ENCODE measurements around the gene RBM20.

Gene RBM20

DNA sequence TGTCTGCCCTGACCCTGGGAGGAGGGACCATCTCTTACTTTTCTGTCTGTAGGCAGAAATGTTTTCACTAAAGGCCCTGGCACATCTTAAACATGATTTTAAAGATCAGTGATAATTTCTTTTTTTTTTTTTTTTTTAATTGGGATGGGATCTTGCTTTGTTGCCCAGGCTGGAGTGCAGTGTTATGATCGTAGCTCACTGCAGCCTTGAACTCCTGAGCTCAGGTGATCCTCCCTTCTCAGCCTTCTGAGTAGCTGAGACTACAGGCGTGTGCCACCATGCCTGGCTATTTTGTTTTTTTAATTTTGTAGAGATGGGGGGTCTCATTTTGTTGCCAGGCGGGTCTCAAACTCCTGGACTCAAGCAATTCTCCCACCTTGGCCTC is 65.3 kb downstream of the RBM20 start:
- ChIA-PET POLR2A (no interaction called here), CTCF (interaction anchor here (1.2 kb wide), 1 partner anchor 22 kb away, joined by 4 read pairs; no protein-coding TSS in a partner anchor)
- H3K4me1 ChIP-seq (ENCODE audit: control extremely low read depth in 1 of 4, control insufficient read depth in 4 of 4, insufficient read depth in 4 of 4, low read length in 3 of 4): no peaks in the 10 kb centered on the region
- no peaks in the 10 kb centered on the region for H3K27me3 ChIP-seq (replicated peaks in 2 of 5; ENCODE audit: control insufficient read depth in 4 of 5, insufficient read depth in 5 of 5, low read length in 4 of 5)
- WGBS (ENCODE audit: insufficient coverage): 100% methylated on average over 1 of the region's 3 CpGs
- no peak for DNase-seq
- no peak overlapping the region for H3K4me3 ChIP-seq (ENCODE audit: control insufficient read depth in 1 of 7, extremely low read depth in 1 of 7, insufficient read depth in 4 of 7, low read depth in 2 of 7, low read length in 6 of 7)
- no peak overlapping the region for H3K27ac ChIP-seq (ENCODE audit: insufficient read depth in 1 of 2, low read depth in 1 of 2, low read length in 2 of 2, poor library complexity in 1 of 2, severe bottlenecking in 2 of 2)
- no peaks in the 10 kb centered on the region for H3K9me3 ChIP-seq (ENCODE audit: control extremely low read depth in 1 of 5, control insufficient read depth in 4 of 5, insufficient read depth in 2 of 5, low read depth in 1 of 5, low read length in 4 of 5)
- H3K36me3 ChIP-seq (ENCODE audit: control insufficient read depth in 4 of 4, insufficient read depth in 4 of 4, low read length in 3 of 4): no peaks in the 10 kb centered on the region

DNA sequence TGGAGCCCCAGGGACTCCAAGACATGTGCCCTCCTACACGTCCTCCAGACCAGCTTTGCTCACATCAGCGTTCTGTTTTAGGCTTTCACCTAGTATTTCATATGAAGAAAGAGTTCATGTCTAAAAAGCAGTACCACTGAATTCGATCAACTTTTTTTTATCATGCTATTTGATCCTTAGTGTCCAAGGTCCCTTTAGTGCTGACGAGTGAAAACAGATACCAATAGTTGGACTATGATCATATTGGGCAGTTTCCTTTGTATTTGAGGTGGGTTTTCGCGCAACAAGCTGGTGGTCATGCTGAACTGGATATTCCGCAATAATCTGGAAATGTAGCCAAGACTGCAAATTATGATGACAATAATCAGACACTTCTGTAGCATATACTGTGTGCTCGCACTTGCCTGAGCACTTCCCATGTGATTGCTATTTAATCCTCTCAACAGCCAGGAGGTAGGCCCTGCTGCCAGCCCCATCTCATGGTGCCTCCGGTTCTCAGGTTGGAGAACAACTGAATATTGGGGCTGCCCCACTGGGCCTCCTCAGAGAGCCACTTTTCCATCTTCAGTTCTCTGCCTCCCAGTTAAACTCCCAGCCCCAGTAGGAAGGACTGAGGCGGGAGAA is 65.9 kb downstream of the RBM20 start:
- no peaks in the 10 kb centered on the region for H3K4me1 ChIP-seq (ENCODE audit: control extremely low read depth in 1 of 4, control insufficient read depth in 4 of 4, insufficient read depth in 4 of 4, low read length in 3 of 4)
- H3K27me3 ChIP-seq (replicated peaks in 2 of 5; ENCODE audit: control insufficient read depth in 4 of 5, insufficient read depth in 5 of 5, low read length in 4 of 5): no peaks in the 10 kb centered on the region
- ChIA-PET POLR2A (no interaction called here), CTCF (no interaction called here)
- no peak overlapping the region for H3K27ac ChIP-seq (ENCODE audit: insufficient read depth in 1 of 2, low read depth in 1 of 2, low read length in 2 of 2, poor library complexity in 1 of 2, severe bottlenecking in 2 of 2)
- H3K9me3 ChIP-seq (ENCODE audit: control extremely low read depth in 1 of 5, control insufficient read depth in 4 of 5, insufficient read depth in 2 of 5, low read depth in 1 of 5, low read length in 4 of 5): no peaks in the 10 kb centered on the region
- no peaks in the 10 kb centered on the region for H3K36me3 ChIP-seq (ENCODE audit: control insufficient read depth in 4 of 4, insufficient read depth in 4 of 4, low read length in 3 of 4)
- H3K4me3 ChIP-seq (ENCODE audit: control insufficient read depth in 1 of 7, extremely low read depth in 1 of 7, insufficient read depth in 4 of 7, low read depth in 2 of 7, low read length in 6 of 7): no peak overlapping the region
- DNase-seq: no peak
- WGBS (ENCODE audit: insufficient coverage): over 99% methylated on average over 7 of the region's 10 CpGs

DNA sequence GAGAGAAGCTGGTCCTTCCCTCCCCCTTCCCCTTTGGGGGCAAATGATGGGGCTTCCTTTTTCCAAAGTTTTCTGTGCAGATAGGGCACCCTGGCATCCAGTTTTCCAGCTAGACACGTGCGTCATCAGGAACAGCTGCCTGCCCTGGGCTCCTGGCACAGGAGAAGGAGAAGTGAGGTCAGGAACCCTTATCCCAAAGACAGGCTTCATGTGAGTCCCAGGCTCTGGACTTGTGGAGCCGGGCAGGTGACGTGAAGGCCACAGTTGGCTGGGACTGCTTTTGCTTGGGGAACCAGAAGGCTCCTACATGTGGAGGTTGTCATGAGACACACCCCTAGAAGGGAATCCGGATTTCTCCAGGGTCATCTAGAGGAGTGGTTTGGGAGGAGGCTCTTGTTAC is 66.5 kb downstream of the RBM20 start:
- WGBS (ENCODE audit: insufficient coverage): 100% methylated on average over 1 of the region's 5 CpGs
- H3K4me1 ChIP-seq (ENCODE audit: control extremely low read depth in 1 of 4, control insufficient read depth in 4 of 4, insufficient read depth in 4 of 4, low read length in 3 of 4): no peaks in the 10 kb centered on the region
- ChIA-PET CTCF (interaction anchor here (1.0 kb wide), 1 partner anchor 9 kb away, joined by 4 read pairs; no protein-coding TSS in a partner anchor), POLR2A (no interaction called here)
- no peak overlapping the region for H3K27ac ChIP-seq (ENCODE audit: insufficient read depth in 1 of 2, low read depth in 1 of 2, low read length in 2 of 2, poor library complexity in 1 of 2, severe bottlenecking in 2 of 2)
- no peaks in the 10 kb centered on the region for H3K36me3 ChIP-seq (ENCODE audit: control insufficient read depth in 4 of 4, insufficient read depth in 4 of 4, low read length in 3 of 4)
- H3K4me3 ChIP-seq (ENCODE audit: control insufficient read depth in 1 of 7, extremely low read depth in 1 of 7, insufficient read depth in 4 of 7, low read depth in 2 of 7, low read length in 6 of 7): no peak overlapping the region
- DNase-seq: no peak
- no peaks in the 10 kb centered on the region for H3K27me3 ChIP-seq (replicated peaks in 2 of 5; ENCODE audit: control insufficient read depth in 4 of 5, insufficient read depth in 5 of 5, low read length in 4 of 5)
- no peaks in the 10 kb centered on the region for H3K9me3 ChIP-seq (ENCODE audit: control extremely low read depth in 1 of 5, control insufficient read depth in 4 of 5, insufficient read depth in 2 of 5, low read depth in 1 of 5, low read length in 4 of 5)

DNA sequence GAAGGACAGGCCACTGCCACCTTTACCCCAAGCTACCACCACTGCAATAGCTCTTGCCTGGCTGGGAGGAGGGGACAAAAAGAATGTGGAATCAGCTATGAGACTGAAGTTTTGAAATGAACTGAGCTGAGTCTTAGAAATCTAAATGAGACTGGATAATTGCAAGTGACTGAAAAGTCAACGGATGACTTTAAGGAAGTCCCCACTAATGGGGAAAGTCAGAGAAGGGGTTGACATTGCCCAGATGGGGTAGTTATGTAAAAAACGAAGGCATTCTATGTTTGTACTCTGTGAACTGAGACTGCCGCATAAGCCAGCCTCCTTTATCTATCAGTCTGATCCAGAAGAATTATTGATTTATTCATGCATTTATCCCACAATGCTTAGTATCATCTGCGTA is 67.2 kb downstream of the RBM20 start:
- Histone ChIP-seq H3K36me3 (ENCODE audit: control insufficient read depth in 4 of 4, insufficient read depth in 4 of 4, low read length in 3 of 4) (no peaks in the 10 kb centered on the region), H3K27me3 (replicated peaks in 2 of 5; ENCODE audit: control insufficient read depth in 4 of 5, insufficient read depth in 5 of 5, low read length in 4 of 5) (no peaks in the 10 kb centered on the region), H3K27ac (ENCODE audit: insufficient read depth in 1 of 2, low read depth in 1 of 2, low read length in 2 of 2, poor library complexity in 1 of 2, severe bottlenecking in 2 of 2) (no peak overlapping the region), H3K4me1 (ENCODE audit: control extremely low read depth in 1 of 4, control insufficient read depth in 4 of 4, insufficient read depth in 4 of 4, low read length in 3 of 4) (no peaks in the 10 kb centered on the region), H3K9me3 (ENCODE audit: control extremely low read depth in 1 of 5, control insufficient read depth in 4 of 5, insufficient read depth in 2 of 5, low read depth in 1 of 5, low read length in 4 of 5) (no peaks in the 10 kb centered on the region), H3K4me3 (ENCODE audit: control insufficient read depth in 1 of 7, extremely low read depth in 1 of 7, insufficient read depth in 4 of 7, low read depth in 2 of 7, low read length in 6 of 7) (no peak overlapping the region)
- DNase-seq: no peak
- 100% methylated on average over 2 of the region's 4 CpGs for WGBS (ENCODE audit: insufficient coverage)
- POLR2A ChIA-PET: no interaction called here
- CTCF ChIA-PET: interaction anchor here (1.0 kb wide), 1 partner anchor 9 kb away, joined by 4 read pairs; no protein-coding TSS in a partner anchor

DNA sequence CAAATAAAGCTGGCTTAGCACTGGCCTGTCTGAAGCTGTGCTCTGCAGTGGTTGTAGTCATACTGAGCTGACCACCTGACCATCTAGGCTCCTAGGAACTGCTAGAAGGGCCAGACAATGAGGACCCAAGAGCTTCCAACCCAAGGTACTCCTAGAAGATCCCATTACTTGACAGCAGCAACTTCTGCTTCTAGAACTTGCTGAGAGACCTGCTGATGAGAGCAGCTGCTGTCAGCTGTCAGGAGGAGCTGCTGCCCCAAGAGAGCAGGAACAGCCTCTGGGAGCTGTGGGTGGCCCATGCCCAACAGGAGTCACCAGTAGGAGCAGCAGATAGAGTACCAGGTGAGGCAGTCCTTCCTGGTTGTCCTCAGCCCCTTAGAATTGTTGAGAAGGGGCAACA is 70.2 kb downstream of the RBM20 start:
- ChIA-PET POLR2A (no interaction called here), CTCF (interaction anchor here (0.9 to 1.2 kb wide), 3 partner anchors 8 to 118 kb away, joined by 3 to 4 read pairs (median 3); no protein-coding TSS in a partner anchor)
- Histone ChIP-seq H3K36me3 (ENCODE audit: control insufficient read depth in 4 of 4, insufficient read depth in 4 of 4, low read length in 3 of 4) (no peaks in the 10 kb centered on the region), H3K27ac (ENCODE audit: insufficient read depth in 1 of 2, low read depth in 1 of 2, low read length in 2 of 2, poor library complexity in 1 of 2, severe bottlenecking in 2 of 2) (no peak overlapping the region), H3K4me3 (ENCODE audit: control insufficient read depth in 1 of 7, extremely low read depth in 1 of 7, insufficient read depth in 4 of 7, low read depth in 2 of 7, low read length in 6 of 7) (no peak overlapping the region), H3K4me1 (ENCODE audit: control extremely low read depth in 1 of 4, control insufficient read depth in 4 of 4, insufficient read depth in 4 of 4, low read length in 3 of 4) (peaks cover 0 to 13% (median 6%) of the 10 kb centered on the region in 4 experiments), H3K27me3 (replicated peaks in 2 of 5; ENCODE audit: control insufficient read depth in 4 of 5, insufficient read depth in 5 of 5, low read length in 4 of 5) (no peaks in the 10 kb centered on the region), H3K9me3 (ENCODE audit: control extremely low read depth in 1 of 5, control insufficient read depth in 4 of 5, insufficient read depth in 2 of 5, low read depth in 1 of 5, low read length in 4 of 5) (no peaks in the 10 kb centered on the region)
- no peak for DNase-seq

DNA sequence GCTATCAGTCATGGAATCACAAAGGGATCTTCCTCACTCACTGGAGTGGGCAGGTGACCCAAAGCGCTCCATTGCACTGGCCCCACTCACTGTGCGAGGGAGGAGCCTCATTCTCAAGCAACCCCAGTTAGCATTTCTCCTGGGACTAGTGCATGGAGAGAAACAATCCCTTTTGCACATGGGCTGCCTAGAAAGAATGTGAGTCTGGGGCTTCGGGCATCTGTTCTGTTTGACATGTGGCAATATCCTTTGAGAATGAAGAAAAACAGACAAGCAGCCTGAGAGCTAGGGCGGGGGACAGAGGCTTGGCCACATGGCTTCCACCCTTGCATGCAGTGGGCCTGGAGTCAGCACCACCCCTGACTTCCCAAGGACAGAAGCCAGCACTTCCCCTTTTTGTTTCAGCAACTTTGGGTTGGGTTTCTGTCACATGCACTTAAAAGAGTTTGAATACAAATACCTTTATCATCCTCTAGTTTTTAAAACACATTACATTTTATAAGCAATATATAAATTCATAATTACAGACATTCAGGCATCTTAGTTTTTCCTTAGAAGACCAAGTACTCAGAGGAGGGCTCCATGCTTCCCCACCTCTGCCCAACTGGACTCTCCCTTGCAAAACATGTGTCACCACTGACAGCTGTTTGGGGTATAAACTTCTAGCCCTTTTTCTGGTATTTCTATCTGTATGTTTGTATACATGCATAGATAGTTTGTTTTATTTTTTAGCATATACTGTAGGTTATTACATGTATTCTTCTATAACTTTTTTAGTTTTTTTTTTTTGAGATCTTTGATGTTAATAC is 73.8 kb downstream of the RBM20 start:
- Histone ChIP-seq H3K27ac (ENCODE audit: insufficient read depth in 1 of 2, low read depth in 1 of 2, low read length in 2 of 2, poor library complexity in 1 of 2, severe bottlenecking in 2 of 2) (no peak overlapping the region), H3K9me3 (ENCODE audit: control extremely low read depth in 1 of 5, control insufficient read depth in 4 of 5, insufficient read depth in 2 of 5, low read depth in 1 of 5, low read length in 4 of 5) (no peaks in the 10 kb centered on the region), H3K4me3 (ENCODE audit: control insufficient read depth in 1 of 7, extremely low read depth in 1 of 7, insufficient read depth in 4 of 7, low read depth in 2 of 7, low read length in 6 of 7) (no peak overlapping the region), H3K4me1 (ENCODE audit: control extremely low read depth in 1 of 4, control insufficient read depth in 4 of 4, insufficient read depth in 4 of 4, low read length in 3 of 4) (peaks cover 0 to 13% (median 6%) of the 10 kb centered on the region in 4 experiments), H3K36me3 (ENCODE audit: control insufficient read depth in 4 of 4, insufficient read depth in 4 of 4, low read length in 3 of 4) (no peaks in the 10 kb centered on the region), H3K27me3 (replicated peaks in 2 of 5; ENCODE audit: control insufficient read depth in 4 of 5, insufficient read depth in 5 of 5, low read length in 4 of 5) (no peaks in the 10 kb centered on the region)
- WGBS (ENCODE audit: insufficient coverage): 47% methylated on average over 4 of the region's 4 CpGs
- peak; percentile 43 to 91 (median 89) for DNase-seq
- ChIA-PET CTCF (interaction anchor here (0.7 kb wide), 1 partner anchor 407 kb away, joined by 3 read pairs; no protein-coding TSS in a partner anchor), POLR2A (no interaction called here)

DNA sequence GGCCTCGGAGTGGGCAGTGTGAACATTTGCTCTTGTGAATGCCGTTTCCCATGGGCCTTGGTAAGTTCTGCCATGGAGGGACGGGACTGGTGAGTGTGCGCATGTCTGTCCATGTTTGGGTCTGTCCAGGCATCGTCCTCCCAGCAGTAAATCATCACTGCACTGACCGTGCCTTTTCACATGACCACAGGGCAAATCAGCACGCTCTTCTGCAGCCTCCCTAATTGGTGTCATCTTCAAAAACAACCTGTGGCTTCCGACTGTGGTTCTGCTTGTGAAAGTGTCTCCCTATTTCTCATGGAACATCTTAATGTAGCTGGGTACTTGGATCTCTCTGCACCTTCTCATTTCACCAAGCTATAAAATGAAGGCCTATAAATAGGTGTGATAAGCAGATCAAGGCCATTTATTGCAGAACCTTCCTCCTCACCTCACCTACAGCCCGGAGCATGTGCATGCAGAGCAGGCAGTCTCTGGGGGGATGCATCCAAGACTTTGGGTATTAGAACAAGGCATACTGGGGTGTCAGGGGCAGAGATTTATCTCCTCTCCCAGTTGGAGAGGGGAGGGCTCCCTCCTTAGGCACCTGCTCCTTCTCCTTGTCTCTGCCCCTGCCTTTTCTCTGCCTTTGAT is 77.4 kb downstream of the RBM20 start:
- no peak overlapping the region for H3K27ac ChIP-seq (ENCODE audit: insufficient read depth in 1 of 2, low read depth in 1 of 2, low read length in 2 of 2, poor library complexity in 1 of 2, severe bottlenecking in 2 of 2)
- POLR2A ChIA-PET: no interaction called here
- H3K4me1 ChIP-seq (ENCODE audit: control extremely low read depth in 1 of 4, control insufficient read depth in 4 of 4, insufficient read depth in 4 of 4, low read length in 3 of 4): peaks cover 4 to 13% (median 6%) of the 10 kb centered on the region in 4 experiments
- no peaks in the 10 kb centered on the region for H3K36me3 ChIP-seq (ENCODE audit: control insufficient read depth in 4 of 4, insufficient read depth in 4 of 4, low read length in 3 of 4)
- no peaks in the 10 kb centered on the region for H3K27me3 ChIP-seq (replicated peaks in 2 of 5; ENCODE audit: control insufficient read depth in 4 of 5, insufficient read depth in 5 of 5, low read length in 4 of 5)
- WGBS (ENCODE audit: insufficient coverage): 97% methylated on average over 6 of the region's 9 CpGs
- H3K9me3 ChIP-seq (ENCODE audit: control extremely low read depth in 1 of 5, control insufficient read depth in 4 of 5, insufficient read depth in 2 of 5, low read depth in 1 of 5, low read length in 4 of 5): no peaks in the 10 kb centered on the region
- no peak for DNase-seq
- H3K4me3 ChIP-seq (ENCODE audit: control insufficient read depth in 1 of 7, extremely low read depth in 1 of 7, insufficient read depth in 4 of 7, low read depth in 2 of 7, low read length in 6 of 7): no peak overlapping the region
- CTCF ChIA-PET: no interaction called here
